H1 (cell line): ENCODE data around the gene ASZ1. TPM values are rescaled to one million over a fixed set of nuclear protein-coding genes. Genes with fewer than 3 reads are reported as not detected.

Experiments used
- RAD21 ChIP-seq, 2 experiments: IDR thresholded peaks in 1 of 2; conservative IDR thresholded peaks in 1 of 2; 2 replicates each; pipeline ENCODE4 v1.6.1; 2011; ENCODE audit warnings: low read depth in 2 of 2, low read length in 2 of 2, improper control_type of control experiment in 1 of 2, inconsistent platforms in 1 of 2, mild to moderate bottlenecking in 1 of 2, moderate library complexity in 1 of 2
- polyA plus RNA-seq, 7 experiments: library from polyadenylated mRNA; depleted of rRNA in 3 of 7; stranded (reverse) in 5 of 7; unstranded in 2 of 7; fragments of >200 nt in 5 of 7; fragments of 200-250 nt in 2 of 7; gene quantifications; 1 replicate in 5 of 7; 2 replicates in 1 of 7; 4 replicates in 1 of 7; pipeline versions ENCODE4 v1.2.1 to v1.2.3, GENCODE V29; 2011 to 2013; ENCODE audit warnings: missing spikeins in 2 of 7, mixed read lengths in 2 of 7
- total RNA-seq: library from RNA; stranded (reverse); fragmentation: NEBNext Ultra II Directional; extraction: Animal tissue kit (Norgen Biotek cat#: 25700); gene quantifications from 2 replicates; pipeline ENCODE4 v1.2.1, GENCODE V29; 2021

ASZ1 gene
- total and polyA plus RNA-seq, 2 of the 8 experiments (the other 6 are each of a cell fraction or from before 2014, with no cell fraction given), result not detected

DNA sequence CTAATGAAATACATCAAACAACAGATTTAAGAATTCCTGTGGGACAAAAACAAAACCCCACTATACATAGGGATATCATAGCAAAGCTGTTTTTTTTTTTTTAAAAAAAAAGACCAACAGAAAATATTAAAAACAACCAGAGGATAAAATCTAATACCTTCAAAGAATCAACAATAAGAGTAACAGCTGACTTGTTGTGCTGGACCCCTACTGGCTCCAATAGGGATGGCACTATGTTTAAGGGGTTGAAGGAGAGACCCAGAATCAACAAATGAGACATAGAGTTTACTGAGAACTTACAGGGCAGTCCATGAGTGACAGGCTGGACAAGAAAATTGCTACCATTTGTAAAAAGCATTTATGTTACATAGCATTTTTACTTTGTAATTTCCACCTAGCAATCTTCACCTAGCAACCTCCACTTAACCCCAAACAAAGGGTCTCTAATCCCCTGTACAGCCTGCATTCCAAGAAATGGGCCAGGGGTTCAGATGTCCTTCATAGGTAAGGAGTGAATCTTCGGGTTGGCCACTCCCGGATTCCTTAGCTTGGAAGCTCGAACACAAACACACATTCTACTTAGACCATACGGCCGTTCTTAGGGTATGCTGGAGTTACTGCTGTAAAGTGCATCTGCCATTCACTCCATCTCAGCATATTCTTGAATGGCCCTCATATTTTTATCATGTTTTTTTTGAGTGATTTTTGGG, 25.8 kb downstream of the ASZ1 start (continued):
- peak in 1 of 2 experiments; percentile 20; a peak in 1 of 4 replicates for TF ChIP-seq RAD21 (IDR thresholded peaks at IDR 0.05 in 1 of 2, conservative IDR thresholded peaks at IDR 0.05 in 1 of 2; ENCODE audit: low read depth in 2 of 2, low read length in 2 of 2)
